GOT3 (cell line): ENCODE data around the gene FTSJ1.
"Not testable (repeated sequence)": the region's sequence is repeated elsewhere in the genome, so short reads cannot be mapped to it uniquely, and the experiment has no call there.

Experiments
- DNase-seq: peaks from one replicate; lab custom pipeline; 2025; ENCODE audit warnings: mixed read lengths; lab: John Stamatoyannopoulos, UW

Gene FTSJ1

DNA sequence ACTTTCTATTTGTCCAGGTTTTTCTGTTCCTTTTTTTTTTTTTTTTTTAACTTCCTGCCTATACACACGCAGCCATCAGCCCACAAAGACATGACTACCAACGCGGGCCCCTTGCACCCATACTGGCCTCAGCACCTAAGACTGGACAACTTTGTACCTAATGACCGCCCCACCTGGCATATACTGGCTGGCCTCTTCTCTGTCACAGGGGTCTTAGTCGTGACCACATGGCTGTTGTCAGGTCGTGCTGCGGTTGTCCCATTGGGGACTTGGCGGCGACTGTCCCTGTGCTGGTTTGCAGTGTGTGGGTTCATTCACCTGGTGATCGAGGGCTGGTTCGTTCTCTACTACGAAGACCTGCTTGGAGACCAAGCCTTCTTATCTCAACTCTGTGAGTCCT is 47.7 kb downstream of the FTSJ1 start:
- no peak for DNase-seq

GRCh38 chrX:48525853-48526252 is 49.9 kb downstream of the FTSJ1 start:
- not testable (repeated sequence) for DNase-seq

DNA sequence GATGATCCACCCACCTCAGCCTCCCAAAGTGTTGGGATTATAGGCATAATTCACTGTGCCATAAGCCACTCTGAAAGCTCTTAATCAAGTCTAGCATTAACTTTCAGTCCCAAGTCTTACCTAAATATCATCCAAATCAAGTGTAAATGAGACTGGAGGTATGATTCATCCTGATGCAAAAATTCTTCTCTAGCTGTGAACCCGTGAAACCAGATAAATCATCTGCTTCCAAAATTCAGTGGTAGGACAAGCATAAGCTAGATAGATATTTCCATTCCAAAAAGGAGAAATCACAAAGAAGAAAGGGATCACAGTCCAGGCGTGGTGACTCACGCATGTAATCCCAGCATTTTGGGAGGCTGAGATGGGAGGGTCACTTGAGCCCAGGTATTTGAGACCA is 54.7 kb downstream of the FTSJ1 start:
- DNase-seq: no peak

DNA sequence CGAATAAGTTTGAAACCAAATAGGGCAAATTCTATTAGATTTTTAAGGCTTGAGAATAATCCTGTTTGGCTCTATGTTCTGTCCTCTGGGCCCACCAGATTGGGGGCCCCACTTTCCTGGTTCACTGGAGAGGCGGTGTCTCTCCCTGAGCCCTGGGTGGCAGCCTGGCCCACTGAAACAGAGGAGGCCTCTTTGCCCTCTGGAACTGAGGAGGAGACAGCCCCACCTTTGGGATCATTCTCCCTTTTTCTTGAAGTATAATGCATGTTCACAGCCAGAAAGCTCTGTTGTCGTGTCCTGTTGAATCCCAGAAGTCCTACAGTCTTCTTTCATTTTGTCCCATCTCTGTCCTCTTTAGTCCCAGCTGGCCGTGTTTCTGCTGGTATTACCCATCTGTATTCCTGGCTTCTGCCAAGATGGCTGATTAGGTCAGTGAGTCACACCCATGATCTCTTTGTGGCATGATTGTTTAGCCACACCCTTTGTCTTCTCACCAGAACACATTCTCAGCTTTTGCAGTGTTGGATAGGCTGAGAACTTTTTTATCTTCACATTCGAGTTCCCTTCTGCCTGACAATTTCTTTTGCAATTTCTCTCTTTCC is 55.5 kb downstream of the FTSJ1 start:
- no peak for DNase-seq

DNA sequence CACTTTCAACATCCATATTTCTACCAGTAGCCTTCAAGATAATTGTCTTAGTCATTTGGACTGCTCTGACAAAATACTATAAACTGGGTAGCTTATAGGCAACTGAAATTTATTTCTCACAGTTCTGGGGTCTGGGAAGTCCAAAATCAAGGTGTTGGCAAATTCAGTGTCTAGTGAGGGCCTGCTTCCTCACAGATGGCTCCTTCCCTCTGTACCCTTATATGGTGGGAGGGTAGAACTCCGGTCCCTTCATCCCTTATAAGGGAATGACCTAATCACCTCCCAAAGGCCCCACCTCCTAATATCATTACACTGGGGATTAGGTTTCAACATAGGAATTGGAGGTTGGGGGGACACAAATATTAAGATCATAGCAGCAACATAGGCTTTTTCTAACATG is 56.2 kb downstream of the FTSJ1 start:
- DNase-seq: no peak

DNA sequence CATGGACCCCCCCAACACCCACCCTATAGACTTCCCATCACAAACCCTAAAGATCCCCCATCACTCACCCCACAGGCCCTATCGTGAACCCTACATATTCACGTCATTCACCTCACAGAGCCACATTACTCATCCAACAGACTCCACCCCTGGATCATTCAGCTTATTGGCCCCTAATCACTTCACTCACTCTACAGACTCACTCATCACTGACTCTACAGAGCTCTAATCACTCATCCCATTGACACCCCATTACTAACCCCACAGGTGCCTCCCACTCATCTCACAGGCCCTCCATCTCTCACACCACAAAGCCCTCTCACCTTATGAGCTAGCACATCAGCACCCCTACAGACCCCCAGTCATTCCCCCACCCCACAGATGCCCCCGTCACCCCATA is 57.2 kb downstream of the FTSJ1 start:
- no peak for DNase-seq
